Measurements from ENCODE around the gene TMEM220. TPM values are rescaled to one million over a fixed set of nuclear protein-coding genes. Genes with fewer than 3 reads are reported as not detected.

Gene TMEM220
- total RNA-seq, 1 experiment from 2014 or later = 3.9 TPM

DNA sequence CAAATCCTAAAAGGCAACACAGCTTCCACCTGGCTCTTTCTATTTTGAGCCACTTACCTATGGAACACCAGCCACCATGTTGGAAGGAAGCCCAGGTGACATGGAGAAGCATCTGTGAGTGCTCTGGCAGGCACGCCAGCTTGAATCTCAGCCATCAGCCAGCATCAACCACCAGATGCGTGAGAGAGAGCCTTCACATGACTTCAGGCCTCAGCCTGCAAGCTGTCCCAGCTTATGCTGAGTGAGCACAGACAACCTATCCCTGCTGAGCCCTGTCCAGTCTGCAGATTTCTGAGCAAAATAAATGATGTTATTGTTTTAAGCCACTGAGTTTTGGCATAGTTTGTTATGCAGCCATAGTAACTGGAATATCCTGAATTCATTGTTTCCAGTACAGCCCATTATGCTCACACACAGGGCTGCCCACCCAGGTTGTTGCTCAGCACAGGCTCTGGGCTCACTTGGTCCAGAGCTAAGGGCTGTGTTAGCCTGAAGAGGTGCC is 39.0 kb upstream of the TMEM220 start:
- no TSS peak for BruUV-seq (replicated peaks)
- H3K4me1 ChIP-seq (ENCODE audit: insufficient read depth, low read length) = no peaks in the 10 kb centered on the region
- TF ChIP-seq EZH2 (IDR thresholded peaks at IDR 0.05; ENCODE audit: low read length, unreplicated experiment) (no peak), CTCF (conservative IDR thresholded peaks at IDR 0.05; ENCODE audit: low read depth, low read length) (no peak), EZH2phosphoT487 (IDR thresholded peaks at IDR 0.05; ENCODE audit: borderline replicate concordance, low read length) (no peak)
- H3K4me2 ChIP-seq (ENCODE audit: low read length) = no peak overlapping the region
- no peaks in the 10 kb centered on the region for H3F3A ChIP-seq (ENCODE audit: low read length, unreplicated experiment)
- H3K9ac ChIP-seq (ENCODE audit: low read length) = no peak overlapping the region
- CTCF ChIA-PET = no interaction called here
- no peak overlapping the region for H2AFZ ChIP-seq (ENCODE audit: low read length)
- no peaks in the 10 kb centered on the region for H3K9me2 ChIP-seq (replicated peaks; ENCODE audit: low read length)
- intact Hi-C loops (cut with micrococcal nuclease) = no loop called here
- no peak for DNase-seq
- no peak overlapping the region for H3K27ac ChIP-seq (ENCODE audit: low read length)
- H3K79me2 ChIP-seq (ENCODE audit: low read length) = no peaks in the 10 kb centered on the region
- POLR2A ChIA-PET (ENCODE audit: unreplicated experiment) = no interaction called here
- H3K36me3 ChIP-seq (ENCODE audit: low read depth, low read length) = no peaks in the 10 kb centered on the region; the same call in 1 of the 2 replicates
- no peaks in the 10 kb centered on the region for H3K27me3 ChIP-seq (ENCODE audit: low read length)
- H4K20me1 ChIP-seq (ENCODE audit: low read length) = no peaks in the 10 kb centered on the region
- no peak overlapping the region for H3K4me3 ChIP-seq (ENCODE audit: low read length)
- no peak for ATAC-seq
- H3K9me3 ChIP-seq (ENCODE audit: low read length) = no peaks in the 10 kb centered on the region

DNA sequence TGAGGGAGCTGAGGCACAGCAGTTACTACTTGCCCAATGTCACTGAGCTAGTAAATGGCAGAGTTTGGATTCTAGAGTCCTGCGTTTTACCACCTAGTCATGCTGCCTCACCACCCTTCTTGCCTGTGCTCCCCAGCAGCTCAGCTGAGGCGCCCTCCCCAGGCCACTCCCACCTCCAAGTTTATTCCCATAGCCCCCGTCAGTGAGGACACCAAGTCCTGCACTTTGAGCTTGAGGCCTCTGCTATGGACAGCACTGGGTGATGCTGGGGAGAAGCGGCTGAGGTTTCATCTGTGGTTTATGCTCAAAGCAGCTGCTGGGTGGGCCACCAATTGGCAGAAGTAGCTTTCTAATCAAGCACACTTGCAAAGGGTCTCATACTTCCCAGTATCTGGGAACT is 37.4 kb upstream of the TMEM220 start:
- intact Hi-C loops (cut with micrococcal nuclease) = no loop called here
- H3K79me2 ChIP-seq (ENCODE audit: low read length) = no peaks in the 10 kb centered on the region
- no peak overlapping the region for H3K27ac ChIP-seq (ENCODE audit: low read length)
- no peaks in the 10 kb centered on the region for H4K20me1 ChIP-seq (ENCODE audit: low read length)
- BruUV-seq (replicated peaks) = no TSS peak
- H3K36me3 ChIP-seq (ENCODE audit: low read depth, low read length) = no peaks in the 10 kb centered on the region
- no peaks in the 10 kb centered on the region for H3K4me1 ChIP-seq (ENCODE audit: insufficient read depth, low read length)
- CTCF ChIA-PET = no interaction called here
- H3K4me2 ChIP-seq (ENCODE audit: low read length) = no peak overlapping the region
- no peak overlapping the region for H2AFZ ChIP-seq (ENCODE audit: low read length)
- DNase-seq = no peak
- H3K4me3 ChIP-seq (ENCODE audit: low read length) = no peak overlapping the region
- no peak for TF ChIP-seq EZH2phosphoT487 (IDR thresholded peaks at IDR 0.05; ENCODE audit: borderline replicate concordance, low read length)
- no peak for TF ChIP-seq EZH2 (IDR thresholded peaks at IDR 0.05; ENCODE audit: low read length, unreplicated experiment)
- no peak for TF ChIP-seq CTCF (conservative IDR thresholded peaks at IDR 0.05; ENCODE audit: low read depth, low read length)
- POLR2A ChIA-PET (ENCODE audit: unreplicated experiment) = no interaction called here
- no peak overlapping the region for H3K9ac ChIP-seq (ENCODE audit: low read length)
- H3K27me3 ChIP-seq (ENCODE audit: low read length) = no peaks in the 10 kb centered on the region
- no peaks in the 10 kb centered on the region for H3K9me3 ChIP-seq (ENCODE audit: low read length)
- H3F3A ChIP-seq (ENCODE audit: low read length, unreplicated experiment) = no peaks in the 10 kb centered on the region
- ATAC-seq = no peak
- no peaks in the 10 kb centered on the region for H3K9me2 ChIP-seq (replicated peaks; ENCODE audit: low read length)

- H3K9me2 ChIP-seq (replicated peaks; ENCODE audit: low read length) = no peaks in the 10 kb centered on the region
- BruUV-seq (replicated peaks) = no TSS peak
- TF ChIP-seq EZH2 (IDR thresholded peaks at IDR 0.05; ENCODE audit: low read length, unreplicated experiment) (no peak), EZH2phosphoT487 (IDR thresholded peaks at IDR 0.05; ENCODE audit: borderline replicate concordance, low read length) (no peak)
- intact Hi-C loops (cut with micrococcal nuclease) = no loop called here
- ChIA-PET CTCF (no interaction called here), POLR2A (ENCODE audit: unreplicated experiment) (no interaction called here)
- no peaks in the 10 kb centered on the region for H3K4me1 ChIP-seq (ENCODE audit: insufficient read depth, low read length)
- no peaks in the 10 kb centered on the region for H3F3A ChIP-seq (ENCODE audit: low read length, unreplicated experiment)
- no peak overlapping the region for H3K4me2 ChIP-seq (ENCODE audit: low read length)
- H3K27me3 ChIP-seq (ENCODE audit: low read length) = no peaks in the 10 kb centered on the region
- ATAC-seq (no peak), DNase-seq (no peak)
- no peak overlapping the region for H3K9ac ChIP-seq (ENCODE audit: low read length)
- H3K9me3 ChIP-seq (ENCODE audit: low read length) = no peaks in the 10 kb centered on the region
- H2AFZ ChIP-seq (ENCODE audit: low read length) = no peak overlapping the region
- H3K79me2 ChIP-seq (ENCODE audit: low read length) = no peaks in the 10 kb centered on the region
- no peaks in the 10 kb centered on the region for H4K20me1 ChIP-seq (ENCODE audit: low read length)
- no peaks in the 10 kb centered on the region for H3K36me3 ChIP-seq (ENCODE audit: low read depth, low read length)
- no peak overlapping the region for H3K27ac ChIP-seq (ENCODE audit: low read length)
- H3K4me3 ChIP-seq (ENCODE audit: low read length) = no peak overlapping the region
Measured at GRCh38 chr17:10762037-10762436, 32.2 kb upstream of the TMEM220 start.
